Transverse colon (tissue), 4 donors: ENCODE results near the gene RGS3. TPM values are rescaled to one million over a fixed set of nuclear protein-coding genes. Genes with fewer than 3 reads are reported as not detected.

ENCODE experiments used
- DNase-seq: peaks from one replicate; pipeline ENCODE4 v3.0.0-alpha.2; 2019
- H3K27ac ChIP-seq, 4 donors: fragments of 200-600 bp; sonication (generic); 2 replicates each; pipeline ENCODE4 v1.5.1; 2016 to 2018; ENCODE audit warnings: inconsistent platforms in 4 of 4
- H3K27me3 ChIP-seq: fragments of 200-600 bp; sonication (generic); 2 replicates; pipeline ENCODE4 v1.5.1; 2017; ENCODE audit warnings: inconsistent platforms
- H3K36me3 ChIP-seq, 4 donors: fragments of 200-600 bp; sonication (generic); 2 replicates each; pipeline ENCODE4 v1.5.1; 2017 to 2019; ENCODE audit warnings: inconsistent platforms in 4 of 4
- H3K4me1 ChIP-seq, 4 donors: fragments of 200-600 bp; sonication (generic); 2 replicates each; pipeline ENCODE4 v1.5.1; 2017 to 2020; ENCODE audit warnings: inconsistent platforms in 4 of 4
- H3K4me3 ChIP-seq, 4 donors: fragments of 200-600 bp; sonication (generic); 1 replicate in 1 of 4; 2 replicates in 3 of 4; pipeline versions ENCODE4 v1.5.1 to v1.6.1; 2017 to 2019; ENCODE audit warnings: inconsistent platforms in 4 of 4
- H3K9me3 ChIP-seq, 2 donors: fragments of 200-600 bp; sonication (generic); 2 replicates each; pipeline ENCODE4 v1.5.1; 2017 to 2019; ENCODE audit warnings: inconsistent platforms in 2 of 2
- CTCF ChIP-seq, 5 experiments: fragments of 200-600 bp in 3 of 5; fragments of 450-650 bp in 2 of 5; sonication (generic) in 3 of 5; IDR thresholded peaks; 1 replicate in 2 of 5; 2 replicates in 3 of 5; pipeline ENCODE4 v1.5.1; 2016 to 2017; ENCODE audit warnings: antibody characterized with exemption in 5 of 5, inconsistent platforms in 3 of 5, mild to moderate bottlenecking in 2 of 5, moderate library complexity in 1 of 5
- EP300 ChIP-seq: sonication (generic); formaldehyde crosslinking; IDR thresholded peaks from one replicate; pipeline ENCODE4 v1.6.1; 2017; ENCODE audit warnings: antibody characterized with exemption, low read depth
- POLR2A ChIP-seq: fragments of 450-650 bp; IDR thresholded peaks from one replicate; pipeline ENCODE4 v1.6.1; 2016; ENCODE audit warnings: antibody characterized with exemption, mild to moderate bottlenecking, moderate library complexity
- POLR2AphosphoS5 ChIP-seq, 3 donors: sonication (generic); formaldehyde crosslinking; IDR thresholded peaks; one replicate each; pipeline ENCODE4 v1.6.1; 2016; ENCODE audit warnings: antibody characterized with exemption in 3 of 3
- WGBS, 2 donors: methylation state at CpG; one replicate each; pipeline ENCODE4 v1.1.5; 2018; ENCODE audit warnings: low coverage in 1 of 2; 5-methylcytosine and 5-hydroxymethylcytosine counted together
- in situ Hi-C, 4 donors: fragments of 200-750 bp; cut with MboI; loops; one replicate each; pipeline versions ENCODE4 v1.15.0 to v1.15.1; 2017; ENCODE audit warnings: low sequenced_read_pairs in 3 of 4, low pct_ligation_motif_present in 1 of 4, low pct_unique_long_range_greater_than_20kb in 1 of 4
- intact Hi-C: fragments of 100-400 bp; cut with DNase I; formaldehyde crosslinking; loops from one replicate; pipeline ENCODE4 v1.15.1; 2023; ENCODE audit warnings: low total_unique reads
- total RNA-seq, 4 donors: library from RNA; depleted of rRNA; stranded (reverse); fragments of >200 nt; gene quantifications; one replicate each; pipeline ENCODE4 v1.1.0, GENCODE V29; 2016

Gene RGS3
- total RNA-seq, 4 donors from 2014 or later: 62.7 to 150 (median 80.9) TPM

DNA sequence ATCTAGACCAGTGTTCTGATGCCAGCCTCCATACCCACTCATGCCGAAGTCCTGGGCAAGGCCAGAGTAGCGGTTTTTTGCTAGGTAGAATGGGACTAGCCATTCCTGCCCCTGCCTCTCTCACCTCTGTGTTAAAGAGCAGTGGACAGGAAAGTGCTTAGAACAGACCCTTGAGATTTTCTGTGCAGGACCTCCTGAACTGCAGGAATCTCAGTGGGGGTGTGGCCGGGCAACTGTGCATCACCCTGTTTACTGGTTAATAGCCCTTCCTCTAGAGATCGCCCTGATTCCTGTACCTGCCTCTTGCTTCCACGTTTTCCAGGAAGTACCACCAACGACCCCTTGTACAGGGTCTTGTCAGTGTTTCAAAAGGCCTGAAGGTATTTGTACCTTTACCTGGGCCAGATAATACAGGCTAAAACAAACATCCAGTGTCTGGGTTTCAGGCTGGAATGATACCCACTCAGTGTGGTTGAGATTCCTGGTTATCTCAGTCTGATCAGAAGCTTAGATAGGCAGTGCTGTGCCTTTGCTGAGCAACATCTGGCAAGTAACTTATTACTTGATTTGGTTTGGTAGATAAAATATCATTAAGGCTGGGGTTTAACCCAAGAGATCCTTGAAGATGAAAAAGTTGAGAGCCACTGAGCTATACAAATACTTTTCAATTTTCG lies 65.9 kb downstream of the RGS3 start:
- Histone ChIP-seq H3K27ac (peak overlapping the region in 1 of 4 donors; percentile 87), H3K9me3 (no peaks in the 10 kb centered on the region), H3K36me3 (no peaks in the 10 kb centered on the region), H3K27me3 (no peaks in the 10 kb centered on the region), H3K4me1 (peaks cover 25 to 42% (median 39%) of the 10 kb centered on the region in 4 donors), H3K4me3 (no peak overlapping the region)
- WGBS, 2 donors: 80% methylated on average over 2 to 7 of the region's 7 CpGs
- intact Hi-C loops (no loop called here), in situ Hi-C loops (no loop called here)
- DNase-seq: no peak
- TF ChIP-seq EP300: no peak
- no peak for TF ChIP-seq POLR2A
- TF ChIP-seq POLR2AphosphoS5 (IDR thresholded peaks at IDR 0.05): no peak
- no peak for TF ChIP-seq CTCF (IDR thresholded peaks at IDR 0.05)

GRCh38 chr9:113530022-113530635 lies 66.6 kb downstream of the RGS3 start:
- TF ChIP-seq POLR2AphosphoS5 (IDR thresholded peaks at IDR 0.05) (no peak), EP300 (no peak), CTCF (IDR thresholded peaks at IDR 0.05) (no peak), POLR2A (no peak)
- no peak overlapping the region for H3K4me3 ChIP-seq
- H3K27me3 ChIP-seq: no peaks in the 10 kb centered on the region
- H3K27ac ChIP-seq: no peak overlapping the region
- peaks cover 19 to 35% (median 32%) of the 10 kb centered on the region in 4 donors for H3K4me1 ChIP-seq
- H3K36me3 ChIP-seq: no peaks in the 10 kb centered on the region
- in situ Hi-C loops (no loop called here), intact Hi-C loops (no loop called here)
- H3K9me3 ChIP-seq: no peaks in the 10 kb centered on the region
- no peak for DNase-seq
- 88 to 93% methylated on average over 3 to 4 of the region's 4 CpGs for WGBS, 2 donors

GRCh38 chr9:113530942-113531341 lies 67.4 kb downstream of the RGS3 start:
- in situ Hi-C loops (no loop called here), intact Hi-C loops (no loop called here)
- Histone ChIP-seq H3K9me3 (no peaks in the 10 kb centered on the region), H3K27ac (no peak overlapping the region), H3K4me3 (no peak overlapping the region), H3K36me3 (no peaks in the 10 kb centered on the region), H3K4me1 (peaks cover 16 to 28% (median 27%) of the 10 kb centered on the region in 4 donors), H3K27me3 (no peaks in the 10 kb centered on the region)
- TF ChIP-seq EP300 (no peak), POLR2A (no peak), CTCF (IDR thresholded peaks at IDR 0.05) (no peak), POLR2AphosphoS5 (IDR thresholded peaks at IDR 0.05) (no peak)
- 87% methylated on average over 1 of the region's 1 CpG; no CpG with 5 or more reads in 1 of the 2 donors for WGBS, 2 donors
- no peak for DNase-seq

DNA sequence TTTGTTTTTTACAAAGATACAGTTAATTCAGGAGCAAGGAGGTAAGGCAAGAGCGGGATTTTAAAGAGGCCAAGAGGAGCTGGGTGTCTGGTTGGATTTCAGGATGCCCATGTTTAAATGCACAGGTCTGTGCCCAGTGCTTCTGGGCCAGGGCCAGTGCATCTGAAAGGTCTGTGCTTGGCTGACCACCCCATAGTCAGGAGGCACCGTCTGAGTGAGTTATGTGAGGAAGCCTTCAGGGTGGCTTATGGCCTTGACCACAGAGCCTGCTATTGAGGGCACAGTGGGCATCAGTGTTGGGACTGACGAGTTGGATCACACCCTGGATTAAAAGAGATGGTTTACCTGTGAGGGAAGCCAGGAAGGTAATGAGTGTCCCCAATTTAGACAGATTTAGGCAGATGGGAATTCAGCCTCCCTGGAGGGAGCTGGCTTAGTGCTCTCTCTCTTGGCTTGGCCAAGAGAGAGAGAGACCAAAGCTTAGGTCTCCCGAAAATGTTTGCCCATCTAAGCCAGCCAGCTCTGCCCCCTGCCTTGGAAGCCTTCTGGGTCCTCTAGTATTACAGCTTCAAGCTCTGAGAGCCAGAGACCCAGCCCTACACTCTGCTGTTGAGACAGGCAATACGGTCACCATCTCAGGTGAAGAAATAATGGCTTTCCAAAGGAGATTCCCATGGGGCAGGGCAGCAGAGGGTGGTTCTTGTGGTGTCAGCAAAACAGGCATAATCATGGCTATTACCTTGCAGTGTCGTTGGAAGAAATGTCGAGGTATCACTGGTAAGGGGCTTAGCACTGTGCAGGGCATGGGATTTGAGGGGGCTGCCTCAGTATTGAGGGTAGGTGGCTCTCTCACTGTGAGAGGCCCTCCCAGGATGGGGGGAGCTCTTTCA lies 68.6 kb downstream of the RGS3 start:
- peaks cover 0 to 6% (median 0%) of the 10 kb centered on the region in 4 donors for H3K36me3 ChIP-seq
- intact Hi-C loops: no loop called here
- WGBS, 2 donors: 93% methylated on average over 2 to 7 of the region's 7 CpGs

More for the DNA sequence above, 68.6 kb downstream of the RGS3 start:
- Histone ChIP-seq H3K27me3 (no peaks in the 10 kb centered on the region), H3K9me3 (no peaks in the 10 kb centered on the region), H3K4me3 (no peak overlapping the region), H3K4me1 (peaks cover 9 to 21% (median 17%) of the 10 kb centered on the region in 4 donors), H3K27ac (no peak overlapping the region)
- DNase-seq: no peak
- TF ChIP-seq POLR2AphosphoS5 (IDR thresholded peaks at IDR 0.05) (no peak), POLR2A (no peak), EP300 (no peak), CTCF (IDR thresholded peaks at IDR 0.05) (no peak)
- in situ Hi-C loops: no loop called here
